Endothelial cell (in vitro differentiated cells): ENCODE results near the gene EID2. TPM values are rescaled to one million over a fixed set of nuclear protein-coding genes. Genes with fewer than 3 reads are reported as not detected.

Source experiments
- DNase-seq: peaks from one replicate; pipeline ENCODE4 v3.0.0; 2021; ENCODE audit warnings: low spot score
- H3K27ac Mint-ChIP-seq: one replicate; pipeline ENCODE4 v1.8.0; 2021; ENCODE audit warnings: mixed read lengths, inconsistent platforms; ENCODE audit not compliant: unreplicated experiment
- H3K27me3 Mint-ChIP-seq: one replicate; pipeline ENCODE4 v1.8.0; 2021; ENCODE audit warnings: mild to moderate bottlenecking, moderate library complexity, mixed read lengths, inconsistent platforms; ENCODE audit not compliant: unreplicated experiment
- H3K36me3 Mint-ChIP-seq: one replicate; pipeline ENCODE4 v1.8.0; 2021; ENCODE audit warnings: mild to moderate bottlenecking, low read depth, mixed read lengths, inconsistent platforms; ENCODE audit not compliant: unreplicated experiment
- H3K4me1 Mint-ChIP-seq: one replicate; pipeline ENCODE4 v1.8.0; 2021; ENCODE audit warnings: mild to moderate bottlenecking, mixed read lengths, inconsistent platforms; ENCODE audit not compliant: unreplicated experiment
- H3K4me3 Mint-ChIP-seq: one replicate; pipeline ENCODE4 v1.8.0; 2021; ENCODE audit warnings: mild to moderate bottlenecking, mixed read lengths, inconsistent platforms; ENCODE audit not compliant: unreplicated experiment
- H3K9me3 Mint-ChIP-seq: one replicate; pipeline ENCODE4 v1.8.0; 2021; ENCODE audit warnings: mixed read lengths, inconsistent platforms; ENCODE audit not compliant: unreplicated experiment
- total RNA-seq: library from RNA; stranded (reverse); fragmentation: NEBNext Ultra II Directional; extraction: Animal tissue kit (Norgen Biotek cat#: 25700); gene quantifications from one replicate; pipeline ENCODE4 v1.2.1, GENCODE V29; 2021; ENCODE audit not compliant: unreplicated experiment
- TF ChIP-seq, protein P1 (sequence below): fragments of 200-600 bp; sonication (generic); IDR thresholded peaks from one replicate; pipeline ENCODE4 v1.5.0; 2021; ENCODE audit warnings: antibody characterized with exemption; ENCODE audit not compliant: unreplicated experiment

EID2 gene
- total RNA-seq, 1 donor from 2014 or later, result 19.6 TPM

DNA sequence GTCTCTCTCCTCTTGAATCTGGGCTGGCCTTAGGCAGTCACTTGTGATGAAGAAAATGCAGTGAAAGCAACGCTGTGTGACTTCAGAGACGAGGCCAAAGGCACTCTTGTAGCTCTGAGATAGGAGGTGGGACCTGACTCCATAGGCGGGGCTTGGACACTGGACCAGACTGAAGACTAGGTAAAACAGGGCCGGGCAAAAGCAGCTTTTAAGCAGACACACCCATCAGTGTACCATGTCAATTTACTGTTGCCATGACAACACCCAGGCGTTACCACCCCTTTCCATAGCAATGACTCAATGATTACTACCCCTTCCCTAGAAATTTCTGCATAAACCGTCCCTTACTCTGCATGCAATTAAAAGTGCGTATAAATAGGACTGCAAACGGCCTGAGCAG lies 6.6 kb upstream of the EID2 start:
- Mint-ChIP-seq H3K27me3 (peaks cover 8% of the 10 kb centered on the region), H3K27ac (no peak overlapping the region), H3K9me3 (no peaks in the 10 kb centered on the region), H3K36me3 (no peaks in the 10 kb centered on the region), H3K4me3 (no peak overlapping the region), H3K4me1 (peaks cover 13% of the 10 kb centered on the region)
- TF ChIP-seq, protein P1, sequence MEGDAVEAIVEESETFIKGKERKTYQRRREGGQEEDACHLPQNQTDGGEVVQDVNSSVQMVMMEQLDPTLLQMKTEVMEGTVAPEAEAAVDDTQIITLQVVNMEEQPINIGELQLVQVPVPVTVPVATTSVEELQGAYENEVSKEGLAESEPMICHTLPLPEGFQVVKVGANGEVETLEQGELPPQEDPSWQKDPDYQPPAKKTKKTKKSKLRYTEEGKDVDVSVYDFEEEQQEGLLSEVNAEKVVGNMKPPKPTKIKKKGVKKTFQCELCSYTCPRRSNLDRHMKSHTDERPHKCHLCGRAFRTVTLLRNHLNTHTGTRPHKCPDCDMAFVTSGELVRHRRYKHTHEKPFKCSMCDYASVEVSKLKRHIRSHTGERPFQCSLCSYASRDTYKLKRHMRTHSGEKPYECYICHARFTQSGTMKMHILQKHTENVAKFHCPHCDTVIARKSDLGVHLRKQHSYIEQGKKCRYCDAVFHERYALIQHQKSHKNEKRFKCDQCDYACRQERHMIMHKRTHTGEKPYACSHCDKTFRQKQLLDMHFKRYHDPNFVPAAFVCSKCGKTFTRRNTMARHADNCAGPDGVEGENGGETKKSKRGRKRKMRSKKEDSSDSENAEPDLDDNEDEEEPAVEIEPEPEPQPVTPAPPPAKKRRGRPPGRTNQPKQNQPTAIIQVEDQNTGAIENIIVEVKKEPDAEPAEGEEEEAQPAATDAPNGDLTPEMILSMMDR, result no peak
- no peak for DNase-seq

DNA sequence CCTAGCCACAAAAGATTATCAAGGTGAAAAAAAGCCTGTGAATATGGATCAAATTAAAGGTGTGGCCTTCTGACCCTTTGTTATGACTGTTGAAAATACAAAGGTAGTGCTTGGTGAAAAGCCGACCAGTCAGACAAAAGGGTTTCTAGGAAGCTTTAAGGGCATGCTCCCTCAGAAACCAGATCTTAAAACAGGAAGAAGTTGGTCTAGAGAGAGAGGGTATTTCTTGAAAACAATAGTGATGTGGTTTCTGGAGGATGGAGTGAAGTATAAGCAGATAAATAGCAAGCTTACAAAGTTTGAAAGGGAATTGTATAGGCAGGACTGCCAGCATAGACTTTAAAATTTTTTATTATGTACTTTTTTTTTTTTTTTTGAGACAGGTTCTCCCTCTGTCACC lies 5.0 kb upstream of the EID2 start:
- no peak for DNase-seq
- Mint-ChIP-seq H3K36me3 (peaks cover 5% of the 10 kb centered on the region), H3K9me3 (no peaks in the 10 kb centered on the region), H3K4me1 (peaks cover 25% of the 10 kb centered on the region), H3K27me3 (peaks cover 13% of the 10 kb centered on the region), H3K4me3 (no peak overlapping the region), H3K27ac (peak overlapping the region; percentile 79)
- TF ChIP-seq, protein P1, result no peak

DNA sequence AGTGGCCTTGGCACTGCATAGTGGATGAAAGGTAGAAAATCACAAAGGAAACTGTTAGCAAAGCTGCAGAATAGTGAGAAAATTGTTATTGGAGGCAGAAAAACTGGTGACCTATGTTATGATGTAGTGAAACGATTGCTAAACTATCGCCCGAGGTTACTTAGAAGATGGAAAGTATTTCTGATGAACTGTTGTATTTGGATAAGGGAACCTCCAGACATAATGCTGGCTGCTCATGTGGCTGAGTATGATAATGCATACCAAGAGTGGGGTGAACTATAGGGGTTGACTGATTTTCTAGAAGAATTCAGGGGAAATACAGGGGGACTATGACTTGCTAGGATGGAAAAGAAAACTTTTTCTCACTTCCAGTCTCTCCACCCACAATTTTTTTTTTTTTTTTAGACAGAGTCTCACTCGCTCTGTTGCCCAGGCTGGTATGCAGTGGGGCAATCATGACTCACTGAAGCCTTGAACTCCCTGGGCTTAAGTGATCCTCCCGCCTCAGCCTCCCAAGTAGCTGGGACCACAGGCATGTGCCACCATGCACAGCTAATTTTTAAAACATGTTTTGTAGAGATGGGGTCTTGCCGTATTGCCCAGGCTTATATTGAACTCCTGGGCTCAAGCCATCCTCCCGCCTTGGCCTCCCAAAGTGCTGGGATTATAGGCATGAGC lies 4.4 kb upstream of the EID2 start:
- peaks cover 5% of the 10 kb centered on the region for H3K36me3 Mint-ChIP-seq
- no peaks in the 10 kb centered on the region for H3K9me3 Mint-ChIP-seq
- H3K27me3 Mint-ChIP-seq, result peaks cover 14% of the 10 kb centered on the region
- H3K4me1 Mint-ChIP-seq, result peaks cover 26% of the 10 kb centered on the region
- no peak overlapping the region for H3K27ac Mint-ChIP-seq
- TF ChIP-seq, protein P1, result no peak
- H3K4me3 Mint-ChIP-seq, result no peak overlapping the region
- DNase-seq, result no peak

DNA sequence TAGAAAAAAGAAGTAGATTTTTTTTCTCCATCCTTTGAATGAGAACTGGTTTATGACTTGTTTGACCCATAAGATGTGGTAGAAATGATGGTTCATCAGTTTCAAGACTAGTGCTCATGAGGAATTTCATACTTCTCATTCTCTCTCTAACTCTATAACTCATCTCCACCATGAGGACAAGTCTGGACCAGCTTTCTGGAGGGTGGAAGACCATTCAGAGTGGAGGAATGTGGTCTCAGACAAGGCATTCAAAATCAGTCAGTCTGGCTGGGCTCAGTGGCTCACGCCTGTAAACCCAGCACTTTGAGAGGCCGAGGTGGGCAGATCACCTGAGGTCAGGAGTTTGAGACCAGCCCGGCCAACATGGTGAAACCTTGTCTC lies 3.5 kb upstream of the EID2 start:
- Mint-ChIP-seq H3K27ac (no peak overlapping the region), H3K36me3 (peaks cover 5% of the 10 kb centered on the region), H3K9me3 (no peaks in the 10 kb centered on the region), H3K4me3 (no peak overlapping the region), H3K4me1 (peaks cover 33% of the 10 kb centered on the region), H3K27me3 (peaks cover 15% of the 10 kb centered on the region)
- no peak for DNase-seq
- TF ChIP-seq, protein P1, result no peak

DNA sequence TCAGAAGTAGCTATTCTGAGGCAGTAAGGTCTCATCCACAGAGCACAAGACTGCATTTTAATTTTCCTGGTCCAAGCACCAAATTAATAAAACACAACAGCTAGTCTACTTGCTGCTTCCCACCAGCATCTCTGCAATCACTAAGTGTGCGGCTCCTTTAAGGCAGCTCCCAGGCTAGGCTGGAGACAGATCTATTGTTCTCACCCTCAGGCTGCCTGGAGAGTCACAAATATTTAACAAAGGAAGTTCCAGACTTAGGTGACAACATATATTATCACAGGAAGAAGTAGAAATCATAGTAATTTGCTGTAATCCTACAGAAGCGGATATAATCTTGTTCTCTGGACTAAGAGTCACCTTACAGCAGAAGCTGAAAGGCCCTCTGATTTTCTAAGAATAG lies 2.2 kb upstream of the EID2 start:
- H3K4me1 Mint-ChIP-seq, result peaks cover 37% of the 10 kb centered on the region
- H3K4me3 Mint-ChIP-seq, result no peak overlapping the region
- H3K27me3 Mint-ChIP-seq, result peaks cover 15% of the 10 kb centered on the region
- DNase-seq, result peak; percentile 23
- TF ChIP-seq, protein P1, result no peak
- no peaks in the 10 kb centered on the region for H3K9me3 Mint-ChIP-seq
- H3K36me3 Mint-ChIP-seq, result peaks cover 5% of the 10 kb centered on the region
- peak overlapping the region; percentile 49 for H3K27ac Mint-ChIP-seq
